NOMO-1 (cell line): Measurements from ENCODE around the gene KRT40.
"Not testable (repeated sequence)": the region's sequence is repeated elsewhere in the genome, so short reads cannot be mapped to it uniquely, and the experiment has no call there.

Source experiments
- DNase-seq, 2 experiments: peaks; one replicate each; lab custom pipeline; 2025; ENCODE audit not compliant: unreplicated experiment in 2 of 2; lab: John Stamatoyannopoulos, UW

Gene KRT40

GRCh38 chr17:40984226-40984625 lies at the start of gene KRT40:
KRT40 (minus strand) TSS chr17:40984326; CDS start chr17:40984273, 53 bp downstream.
- DNase-seq: no peak

GRCh38 chr17:41029633-41030245 lies 45.6 kb upstream of the KRT40 start, which contains the start of gene KRTAP1-4:
KRTAP1-4 (minus strand) TSS chr17:41030195; CDS start chr17:41030078, 117 bp downstream.
- DNase-seq: no peak

- DNase-seq: no peak
Observed at GRCh38 chr17:41026715-41027471, 42.8 kb upstream of the KRT40 start, which contains the start of gene KRTAP1-5. KRTAP1-5 (minus strand) TSS chr17:41027208; CDS start chr17:41027155, 53 bp downstream.

- no peak for DNase-seq
Observed at GRCh38 chr17:41024697-41025096, 40.6 kb upstream of the KRT40 start.

GRCh38 chr17:41020336-41020735 lies 36.2 kb upstream of the KRT40 start:
- no peak for DNase-seq

- DNase-seq: no peak
Observed at GRCh38 chr17:41019415-41019814, 35.3 kb upstream of the KRT40 start.

- DNase-seq: no peak
Observed at GRCh38 chr17:41018541-41018940, 34.4 kb upstream of the KRT40 start.

GRCh38 chr17:41016578-41017215 lies 32.6 kb upstream of the KRT40 start:
- DNase-seq: no peak

- DNase-seq: no peak
Observed at GRCh38 chr17:41015454-41015853, 31.3 kb upstream of the KRT40 start.

GRCh38 chr17:41013606-41014005 lies 29.5 kb upstream of the KRT40 start:
- DNase-seq: no peak

- no peak for DNase-seq
Observed at GRCh38 chr17:41013181-41013580, 29.1 kb upstream of the KRT40 start.

GRCh38 chr17:41012326-41013120 lies 28.4 kb upstream of the KRT40 start:
- no peak for DNase-seq

GRCh38 chr17:41010441-41010840 lies 26.3 kb upstream of the KRT40 start:
- DNase-seq: no peak

- DNase-seq: no peak
Observed at GRCh38 chr17:41009936-41010335, 25.8 kb upstream of the KRT40 start.

- DNase-seq: no peak
Observed at GRCh38 chr17:41009301-41009760, 25.2 kb upstream of the KRT40 start.

- DNase-seq: no peak
Observed at GRCh38 chr17:41008811-41009210, 24.7 kb upstream of the KRT40 start, which contains the start of gene KRTAP3-1. KRTAP3-1 (minus strand) TSS chr17:41009128; CDS start chr17:41009074, 54 bp downstream.

- DNase-seq: no peak
Observed at GRCh38 chr17:41004397-41004796, 20.3 kb upstream of the KRT40 start.

GRCh38 chr17:41003926-41004325 lies 19.8 kb upstream of the KRT40 start:
- DNase-seq: no peak

- no peak for DNase-seq
Observed at GRCh38 chr17:41002814-41003213, 18.7 kb upstream of the KRT40 start.

GRCh38 chr17:41001795-41002194 lies 17.7 kb upstream of the KRT40 start:
- no peak for DNase-seq

GRCh38 chr17:40999563-40999962 lies 15.4 kb upstream of the KRT40 start, which contains the start of gene KRTAP3-2:
KRTAP3-2 (minus strand) TSS chr17:40999906; CDS start chr17:40999853, 53 bp downstream.
- DNase-seq: not testable (repeated sequence)
